B cell (primary cell): ENCODE measurements around the gene RAPH1. TPM values are rescaled to one million over a fixed set of nuclear protein-coding genes. Genes with fewer than 3 reads are reported as not detected.
"Not testable (repeated sequence)": the region's sequence is repeated elsewhere in the genome, so short reads cannot be mapped to it uniquely, and the experiment has no call there.

Experiments
- ATAC-seq: fragments of 200-7000 bp; cut with Tn5 transposase; one replicate; pipeline ENCODE4 v1.10.0; 2021; ENCODE audit warnings: low read depth, mild to moderate bottlenecking, moderate number of reproducible peaks, moderate library complexity
- CTCF ChIA-PET: fragments of 350-600 bp; sonication (Branson Sonifier 250); formaldehyde crosslinking; loops from one replicate; lab custom pipeline; 2021; ENCODE audit warnings: antibody characterized with exemption, inconsistent platforms; lab: Charles Lee
- POLR2A ChIA-PET: fragments of 350-600 bp; sonication (Branson Sonifier 250); formaldehyde crosslinking; loops from one replicate; lab custom pipeline; 2021; ENCODE audit warnings: antibody characterized with exemption; lab: Charles Lee
- DNase-seq: peaks from one replicate; pipeline ENCODE4 v3.0.0; 2013
- H2AFZ ChIP-seq: 2 replicates; pipeline ENCODE4 v1.6.1; 2012; ENCODE audit warnings: mild to moderate bottlenecking, low read depth, low read length; ENCODE audit not compliant: insufficient read depth, poor library complexity, severe bottlenecking
- H3K27ac ChIP-seq, 2 donors: 1 replicate in 1 of 2; 2 replicates in 1 of 2; pipeline ENCODE4 v1.5.1; 2012 to 2013; ENCODE audit warnings: low read length in 2 of 2, mild to moderate bottlenecking in 2 of 2, moderate library complexity in 1 of 2
- H3K27me3 ChIP-seq, 4 experiments: fragments of 200-600 bp in 1 of 4; sonication (generic) in 1 of 4; replicated peaks in 1 of 4; 1 replicate in 2 of 4; 2 replicates in 2 of 4; pipeline versions ENCODE4 v1.6.1 to v1.7.0; 2013 to 2016; ENCODE audit warnings: low read length in 3 of 4, mild to moderate bottlenecking in 2 of 4, mixed read lengths in 1 of 4, moderate library complexity in 1 of 4; ENCODE audit not compliant: insufficient read depth in 4 of 4, control insufficient read depth in 3 of 4; ENCODE audit errors: control extremely low read depth in 1 of 4
- H3K36me3 ChIP-seq, 2 experiments: replicated peaks in 1 of 2; 1 replicate in 1 of 2; 2 replicates in 1 of 2; pipeline versions ENCODE4 v1.6.1 to v1.7.1; 2013; ENCODE audit warnings: low read length in 1 of 2; ENCODE audit not compliant: insufficient read depth in 2 of 2, control insufficient read depth in 1 of 2; ENCODE audit errors: control extremely low read depth in 1 of 2, extremely low read depth in 1 of 2
- H3K4me1 ChIP-seq, 2 donors: fragments of 200-600 bp in 1 of 2; sonication (generic) in 1 of 2; 1 replicate in 1 of 2; 2 replicates in 1 of 2; pipeline versions ENCODE4 v1.5.1 to v1.6.1; 2013 to 2017; ENCODE audit warnings: low read length in 2 of 2; ENCODE audit not compliant: control insufficient read depth in 2 of 2, insufficient read depth in 2 of 2
- H3K4me2 ChIP-seq: replicated peaks from 2 replicates; pipeline ENCODE3; 2012; ENCODE audit warnings: mild to moderate bottlenecking, low read depth, low read length; ENCODE audit not compliant: poor library complexity, severe bottlenecking
- H3K4me3 ChIP-seq, 5 experiments: fragments of 200-600 bp in 1 of 5; sonication (generic) in 1 of 5; 1 replicate in 3 of 5; 2 replicates in 2 of 5; pipeline versions ENCODE4 v1.5.1 to v1.7.0; 2011 to 2016; ENCODE audit warnings: low read length in 4 of 5, mild to moderate bottlenecking in 4 of 5, low read depth in 2 of 5, control low read depth in 1 of 5, moderate library complexity in 1 of 5; ENCODE audit not compliant: insufficient read depth in 1 of 5; ENCODE audit errors: control extremely low read depth in 1 of 5, extremely low read depth in 1 of 5
- H3K79me2 ChIP-seq: fragments of 200-600 bp; sonication (generic); one replicate; pipeline ENCODE4 v1.6.0; 2016; ENCODE audit warnings: low read length; ENCODE audit not compliant: control insufficient read depth, insufficient read depth
- H3K9ac ChIP-seq: fragments of 200-600 bp; sonication (generic); 2 replicates; pipeline ENCODE4 v1.6.1; 2017; ENCODE audit warnings: mild to moderate bottlenecking, low read length, moderate library complexity
- H3K9me3 ChIP-seq, 3 donors: one replicate each; pipeline versions ENCODE4 v1.6.1 to v1.7.1; 2013; ENCODE audit warnings: low read length in 2 of 3; ENCODE audit not compliant: control insufficient read depth in 2 of 3, insufficient read depth in 1 of 3; ENCODE audit errors: control extremely low read depth in 1 of 3
- H4K20me1 ChIP-seq: 2 replicates; pipeline ENCODE4 v1.6.0; 2012; ENCODE audit warnings: mild to moderate bottlenecking, low read length; ENCODE audit not compliant: insufficient read depth, control insufficient read depth, poor library complexity, severe bottlenecking
- H3K27ac Mint-ChIP-seq: one replicate; pipeline ENCODE4 v1.8.0; 2021; ENCODE audit warnings: mixed read lengths
- H3K27me3 Mint-ChIP-seq: one replicate; pipeline ENCODE4 v1.8.0; 2021; ENCODE audit warnings: mixed read lengths
- H3K4me1 Mint-ChIP-seq: one replicate; pipeline ENCODE4 v1.8.0; 2021; ENCODE audit warnings: mixed read lengths
- H3K4me3 Mint-ChIP-seq: one replicate; pipeline ENCODE4 v1.8.0; 2021; ENCODE audit warnings: mixed read lengths
- H3K9me3 Mint-ChIP-seq: one replicate; pipeline ENCODE4 v1.8.0; 2022; ENCODE audit warnings: mixed read lengths; ENCODE audit not compliant: insufficient read depth
- CTCF ChIP-seq: fragments of 200-600 bp; IDR thresholded peaks from one replicate; pipeline ENCODE4 v1.8.0; 2022; ENCODE audit warnings: antibody characterized with exemption, mild to moderate bottlenecking
- EZH2 ChIP-seq: IDR thresholded peaks from 2 replicates; pipeline ENCODE4 v1.6.1; 2012; ENCODE audit warnings: borderline replicate concordance, low read depth, mild to moderate bottlenecking, moderate library complexity, low read length; ENCODE audit not compliant: insufficient read depth, poor library complexity, severe bottlenecking
- WGBS: methylation state at CpG from one replicate; pipeline ENCODE4 v1.1.5; 2013; ENCODE audit warnings: missing lambda C conversion rate; ENCODE audit not compliant: insufficient coverage; 5-methylcytosine and 5-hydroxymethylcytosine counted together
- intact Hi-C: fragments of 100-400 bp; cut with micrococcal nuclease; formaldehyde crosslinking; loops from one replicate; pipeline ENCODE4 v1.10.0; 2022
- polyA plus RNA-seq: library from polyadenylated mRNA; depleted of rRNA; stranded (reverse); fragments of >200 nt; gene quantifications from 2 replicates; pipeline ENCODE4 v1.2.3, GENCODE V29; 2012
- total RNA-seq, 2 donors: library from RNA; stranded (reverse); fragments of 120-200 nt in 1 of 2; gene quantifications; 1 replicate in 1 of 2; 2 replicates in 1 of 2; pipeline versions ENCODE4 v1.2.3 to v1.2.4, GENCODE V29; 2013 to 2022

Gene RAPH1
- total and polyA plus RNA-seq, 2 donors (not counting 1 experiment from before 2014, with no cell fraction given) = 0.13 TPM; not detected in 1

- Histone ChIP-seq H3K27me3 (no peaks in the 10 kb centered on the region), H3K9me3 (no peaks in the 10 kb centered on the region), H3K79me2 (no peaks in the 10 kb centered on the region), H3K36me3 (peaks cover 0 to 4% of the 10 kb centered on the region in 2 experiments), H3K4me1 (no peaks in the 10 kb centered on the region), H3K27ac (no peak overlapping the region), H2AFZ (no peak overlapping the region), H3K4me2 (no peak overlapping the region), H4K20me1 (no peaks in the 10 kb centered on the region), H3K9ac (no peak overlapping the region), H3K4me3 (no peak overlapping the region)
- POLR2A ChIA-PET = no interaction called here
- DNase-seq = no peak
- intact Hi-C loops = no loop called here
- Mint-ChIP-seq H3K4me1 (no peaks in the 10 kb centered on the region), H3K4me3 (no peak overlapping the region), H3K9me3 (no peaks in the 10 kb centered on the region), H3K27ac (no peak overlapping the region), H3K27me3 (no peaks in the 10 kb centered on the region)
- no peak for ATAC-seq
- CTCF ChIA-PET = interaction anchor here (0.6 kb wide), 1 partner anchor 29 kb away, joined by 3 read pairs; no protein-coding TSS in a partner anchor
- WGBS = no CpG with 5 or more reads among the region's 5 CpGs
- TF ChIP-seq CTCF = no peak
- TF ChIP-seq EZH2 = no peak
Measured at GRCh38 chr2:203431391-203432185, 103.5 kb downstream of the RAPH1 start.

- H3K4me1 Mint-ChIP-seq, H3K27ac ChIP-seq, ATAC-seq, H3K9ac ChIP-seq, H4K20me1 ChIP-seq, DNase-seq, H3K9me3 ChIP-seq, H3K9me3 Mint-ChIP-seq, H3K4me3 ChIP-seq, CTCF ChIA-PET, intact Hi-C loops, H2AFZ ChIP-seq, H3K4me1 ChIP-seq, H3K79me2 ChIP-seq, H3K4me3 Mint-ChIP-seq, H3K4me2 ChIP-seq, H3K27ac Mint-ChIP-seq, H3K27me3 ChIP-seq, H3K36me3 ChIP-seq, H3K27me3 Mint-ChIP-seq: not testable (repeated sequence)
- WGBS = 100% methylated on average over 2 of the region's 4 CpGs
- POLR2A ChIA-PET = interaction anchor here (0.7 kb wide), 1 partner anchor 17 kb away, joined by 4 read pairs; no protein-coding TSS in a partner anchor
Measured at GRCh38 chr2:203429643-203430042, 105.5 kb downstream of the RAPH1 start.
